Thymus (tissue), 11 donors: ENCODE results near the gene SLAIN1. TPM values are rescaled to one million over a fixed set of nuclear protein-coding genes. Genes with fewer than 3 reads are reported as not detected.
A peak's percentile ranks its signal among the peaks of the same experiment; 100 is the strongest.

Source experiments
- DNase-seq, 9 donors: peaks; one replicate each; pipeline ENCODE4 v3.0.0-alpha.2; 2013; ENCODE audit warnings: low spot score in 9 of 9, low read depth in 6 of 9, missing footprints in 1 of 9
- H3K27ac ChIP-seq, 2 donors: one replicate each; pipeline ENCODE4 v1.5.1; 2013; ENCODE audit warnings: control low read depth in 1 of 2, low read depth in 1 of 2, low read length in 1 of 2, mild to moderate bottlenecking in 1 of 2, moderate library complexity in 1 of 2
- H3K27me3 ChIP-seq, 2 donors: one replicate each; pipeline ENCODE4 v1.5.1; 2013; ENCODE audit warnings: low read length in 1 of 2; ENCODE audit not compliant: control insufficient read depth in 2 of 2, insufficient read depth in 1 of 2
- H3K36me3 ChIP-seq, 2 donors: one replicate each; pipeline ENCODE4 v1.5.1; 2013; ENCODE audit warnings: low read length in 1 of 2, mild to moderate bottlenecking in 1 of 2, moderate library complexity in 1 of 2; ENCODE audit not compliant: control insufficient read depth in 2 of 2, insufficient read depth in 2 of 2
- H3K4me1 ChIP-seq, 2 donors: one replicate each; pipeline ENCODE4 v1.5.1; 2013; ENCODE audit warnings: low read length in 2 of 2; ENCODE audit not compliant: control insufficient read depth in 2 of 2, insufficient read depth in 2 of 2
- H3K4me3 ChIP-seq, 2 donors: one replicate each; pipeline ENCODE4 v1.5.1; 2013; ENCODE audit warnings: low read length in 2 of 2, control low read depth in 1 of 2, mild to moderate bottlenecking in 1 of 2
- H3K9me3 ChIP-seq, 2 donors: one replicate each; pipeline ENCODE4 v1.5.1; 2013; ENCODE audit warnings: low read length in 1 of 2, mild to moderate bottlenecking in 1 of 2; ENCODE audit not compliant: control insufficient read depth in 2 of 2, insufficient read depth in 1 of 2
- WGBS: extraction: QIAGEN DNeasy Blood & Tissue Kit; methylation state at CpG from one replicate; pipeline ENCODE4 v1.1.7; 2013; 5-methylcytosine and 5-hydroxymethylcytosine counted together
- polyA plus RNA-seq: library from polyadenylated mRNA; stranded (reverse); fragments of 200-250 nt; gene quantifications from one replicate; pipeline ENCODE4 v1.2.3, GENCODE V29; 2013
- total RNA-seq: library from RNA; stranded (reverse); fragments of 120-200 nt; gene quantifications from one replicate; pipeline ENCODE4 v1.2.4, GENCODE V29; 2013
- donor health status: healthy.

Gene SLAIN1
- total and polyA plus RNA-seq, 2 donors: 16.3 to 49.7 TPM

DNA sequence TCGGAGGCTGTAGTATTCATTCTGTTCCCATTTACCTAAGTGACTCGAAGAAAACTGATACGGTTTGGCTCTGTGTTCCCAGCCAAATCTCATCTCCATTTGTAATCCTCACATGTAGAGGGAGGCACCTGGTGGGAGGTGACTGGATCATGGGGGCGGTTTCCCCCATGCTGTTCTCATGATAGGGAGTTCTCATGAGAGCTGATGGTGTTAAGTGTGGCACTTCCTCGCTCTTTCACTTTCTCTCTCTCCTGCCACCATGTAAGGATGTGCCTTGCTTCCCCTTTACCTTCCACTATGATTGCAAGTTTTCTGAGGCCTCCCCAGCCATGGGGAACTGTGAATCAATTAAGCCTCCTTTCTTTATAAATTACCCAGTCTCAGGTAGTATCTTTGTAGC is 23.5 kb downstream of the SLAIN1 start:
- Histone ChIP-seq H3K4me3 (no peak overlapping the region), H3K9me3 (no peaks in the 10 kb centered on the region), H3K27ac (no peak overlapping the region), H3K27me3 (no peaks in the 10 kb centered on the region), H3K4me1 (no peaks in the 10 kb centered on the region), H3K36me3 (peaks cover 5 to 34% of the 10 kb centered on the region in 2 donors)
- no peak for DNase-seq
- 97% methylated on average over 5 of the region's 5 CpGs for WGBS

- H3K27me3 ChIP-seq: no peaks in the 10 kb centered on the region
- no peak overlapping the region for H3K4me3 ChIP-seq
- H3K36me3 ChIP-seq: peaks cover 5 to 44% of the 10 kb centered on the region in 2 donors
- H3K27ac ChIP-seq: no peak overlapping the region
- DNase-seq: no peak
- WGBS: 97% methylated on average over 6 of the region's 6 CpGs
- no peaks in the 10 kb centered on the region for H3K9me3 ChIP-seq
- no peaks in the 10 kb centered on the region for H3K4me1 ChIP-seq
These were observed 26.6 kb downstream of the SLAIN1 start for GRCh38 chr13:77724092-77724491.

DNA sequence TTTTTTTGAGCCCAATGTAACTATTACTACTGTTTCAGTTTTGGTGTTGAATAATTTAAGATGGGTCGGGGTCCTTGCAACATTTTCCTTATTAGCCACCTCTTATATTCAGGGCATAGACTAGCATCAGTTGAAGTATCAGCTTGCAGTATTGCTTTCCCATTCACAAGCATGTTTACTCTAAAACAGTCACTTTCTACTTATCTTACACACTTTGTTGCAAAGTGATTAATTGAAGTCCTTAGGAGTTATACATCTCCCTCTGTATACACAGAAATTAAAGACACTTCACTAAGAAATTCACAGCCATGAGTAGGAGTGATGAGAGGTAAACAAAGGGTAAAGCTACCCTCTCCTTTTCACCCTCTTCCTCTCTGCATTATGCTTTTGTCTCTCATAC is 27.6 kb downstream of the SLAIN1 start:
- no peak for DNase-seq
- WGBS: 94% methylated on average over 1 of the region's 1 CpG
- Histone ChIP-seq H3K4me1 (peaks cover 0 to 5% of the 10 kb centered on the region in 2 donors), H3K9me3 (no peaks in the 10 kb centered on the region), H3K36me3 (peaks cover 5 to 51% of the 10 kb centered on the region in 2 donors), H3K4me3 (no peak overlapping the region), H3K27ac (no peak overlapping the region), H3K27me3 (no peaks in the 10 kb centered on the region)

DNA sequence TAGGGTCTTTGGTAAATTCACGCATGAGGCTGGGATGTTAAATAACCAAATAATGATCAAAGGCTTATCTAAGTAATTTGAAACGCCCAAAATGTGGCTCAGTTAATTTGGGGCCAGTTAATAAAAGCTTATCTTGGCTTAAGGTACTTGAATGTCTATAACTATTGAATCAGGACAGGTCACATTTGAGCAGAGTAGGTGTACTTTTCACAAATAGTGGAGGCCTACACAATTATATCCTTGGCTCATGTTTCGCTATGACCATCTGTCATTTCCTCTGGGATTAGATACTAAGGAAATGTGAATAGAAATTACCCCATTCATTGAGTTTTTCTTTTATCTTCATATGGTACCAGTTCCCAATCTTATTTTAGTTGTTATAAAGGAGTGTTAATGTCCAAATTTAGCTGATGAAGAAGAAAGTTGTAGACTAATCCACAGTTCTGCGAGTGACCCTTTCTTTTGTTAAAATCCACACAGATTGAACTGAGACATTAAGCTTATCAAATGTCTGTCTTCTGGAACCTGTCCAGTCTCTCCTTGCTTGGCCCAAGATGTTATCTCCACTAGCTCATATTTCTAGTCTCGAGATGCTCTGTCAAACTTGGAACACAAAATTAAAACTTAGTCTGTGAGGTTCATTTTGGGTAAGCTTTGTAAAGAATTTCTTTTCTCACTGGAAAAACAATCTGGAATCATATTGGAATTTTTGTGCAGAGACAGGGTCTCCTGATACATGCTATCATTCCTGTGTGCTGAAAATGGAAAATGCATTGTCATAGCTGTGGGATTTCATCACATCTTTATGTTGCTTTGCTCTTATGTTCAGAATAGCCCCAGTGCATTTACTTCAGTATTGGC is 31.0 kb downstream of the SLAIN1 start:
- no peak overlapping the region for H3K27ac ChIP-seq
- H3K27me3 ChIP-seq: no peaks in the 10 kb centered on the region
- H3K4me3 ChIP-seq: no peak overlapping the region
- H3K4me1 ChIP-seq: peaks cover 0 to 5% of the 10 kb centered on the region in 2 donors
- WGBS: 96% methylated on average over 5 of the region's 5 CpGs
- DNase-seq: no peak
- H3K9me3 ChIP-seq: no peaks in the 10 kb centered on the region
- peaks cover 5 to 37% of the 10 kb centered on the region in 2 donors for H3K36me3 ChIP-seq

- no peak overlapping the region for H3K4me3 ChIP-seq
- peak in 1 of 9 donors; percentile 10 for DNase-seq
- peaks cover 0 to 31% of the 10 kb centered on the region in 2 donors for H3K36me3 ChIP-seq
- no peaks in the 10 kb centered on the region for H3K9me3 ChIP-seq
- 92% methylated on average over 8 of the region's 8 CpGs for WGBS
- H3K27me3 ChIP-seq: no peaks in the 10 kb centered on the region
- no peak overlapping the region for H3K27ac ChIP-seq
- H3K4me1 ChIP-seq: peaks cover 0 to 5% of the 10 kb centered on the region in 2 donors
These were observed 32.2 kb downstream of the SLAIN1 start for GRCh38 chr13:77729502-77730221.

DNA sequence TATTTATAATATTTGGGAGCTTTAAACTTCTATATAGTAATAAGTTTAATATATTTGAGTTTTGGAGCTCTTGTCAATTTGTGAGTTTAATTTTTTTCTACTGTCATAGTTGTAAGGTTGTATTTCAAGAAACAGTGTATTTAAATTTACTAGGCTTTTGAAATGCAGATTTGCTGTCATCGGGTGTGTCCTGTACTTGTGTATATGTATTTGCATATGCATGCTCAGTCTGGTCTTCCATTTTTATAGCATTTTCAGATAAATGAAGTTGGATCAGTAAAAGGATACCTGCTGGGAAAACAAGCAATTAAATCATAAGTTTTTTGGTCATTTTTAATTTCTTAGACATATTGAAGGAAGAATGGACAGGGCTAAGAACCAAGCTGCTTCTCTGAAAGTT is 33.1 kb downstream of the SLAIN1 start:
- Histone ChIP-seq H3K27ac (no peak overlapping the region), H3K36me3 (peaks cover 0 to 30% of the 10 kb centered on the region in 2 donors), H3K4me1 (peaks cover 0 to 5% of the 10 kb centered on the region in 2 donors), H3K27me3 (no peaks in the 10 kb centered on the region), H3K9me3 (no peaks in the 10 kb centered on the region), H3K4me3 (no peak overlapping the region)
- DNase-seq: no peak
- 98% methylated on average over 1 of the region's 1 CpG for WGBS

- Histone ChIP-seq H3K4me3 (no peak overlapping the region), H3K4me1 (peaks cover 0 to 5% of the 10 kb centered on the region in 2 donors), H3K27ac (no peak overlapping the region), H3K27me3 (no peaks in the 10 kb centered on the region), H3K9me3 (no peaks in the 10 kb centered on the region), H3K36me3 (peaks cover 0 to 26% of the 10 kb centered on the region in 2 donors)
- 99% methylated on average over 2 of the region's 2 CpGs for WGBS
- no peak for DNase-seq
These were observed 34.8 kb downstream of the SLAIN1 start for GRCh38 chr13:77732287-77732686.

DNA sequence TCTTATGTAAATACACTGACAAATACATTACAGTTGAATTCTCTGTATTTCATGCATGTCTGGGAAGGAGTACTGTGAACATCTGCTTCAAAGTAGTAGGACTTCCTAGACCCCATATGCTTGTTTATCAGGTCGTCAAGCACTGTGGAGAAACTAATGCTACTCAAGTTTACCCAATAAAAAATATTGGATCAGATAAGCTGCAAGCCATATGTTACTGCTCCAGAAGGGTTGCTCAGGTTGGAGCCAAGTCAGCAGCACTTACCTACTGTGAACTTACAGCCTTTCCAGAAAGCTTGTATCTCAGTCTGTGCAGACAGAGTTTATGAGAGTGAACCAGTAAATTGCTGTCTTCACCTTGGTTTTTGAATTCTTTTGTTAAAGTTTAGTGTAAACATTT is 36.2 kb downstream of the SLAIN1 start:
- Histone ChIP-seq H3K27me3 (no peaks in the 10 kb centered on the region), H3K36me3 (peaks cover 0 to 21% of the 10 kb centered on the region in 2 donors), H3K27ac (no peak overlapping the region), H3K4me1 (peaks cover 0 to 5% of the 10 kb centered on the region in 2 donors), H3K9me3 (no peaks in the 10 kb centered on the region), H3K4me3 (no peak overlapping the region)
- WGBS: 99% methylated on average over 1 of the region's 1 CpG
- DNase-seq: no peak

DNA sequence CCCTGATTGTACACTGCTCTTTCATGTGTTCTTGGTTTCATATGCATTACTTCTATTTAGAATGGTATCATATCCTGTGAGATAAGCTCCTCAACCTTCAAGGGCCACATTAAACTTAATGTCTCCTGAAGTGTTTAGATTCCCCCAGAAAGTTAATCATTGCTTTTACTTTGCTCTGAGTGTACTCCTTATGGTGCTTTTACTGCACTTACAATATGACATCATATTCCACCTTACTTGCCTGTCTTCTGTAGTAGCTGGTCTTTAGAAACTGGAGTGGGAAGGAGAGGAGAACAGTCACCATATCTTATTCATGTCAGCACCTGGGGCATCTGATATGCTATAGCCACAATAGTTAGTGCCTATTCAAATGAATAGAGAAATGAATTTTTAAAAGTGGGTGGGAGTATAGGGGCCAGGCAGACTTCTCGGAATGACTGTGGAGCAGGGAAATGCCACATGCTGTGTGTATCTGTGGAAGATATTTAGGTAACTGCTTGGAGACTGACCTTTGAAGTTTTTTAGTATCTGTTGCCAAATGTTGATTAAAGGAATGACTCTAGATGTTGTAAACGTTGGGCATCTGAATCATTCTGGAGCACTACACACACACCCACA is 40.2 kb downstream of the SLAIN1 start:
- Histone ChIP-seq H3K36me3 (peaks cover 0 to 5% of the 10 kb centered on the region in 2 donors), H3K4me1 (no peaks in the 10 kb centered on the region), H3K4me3 (no peak overlapping the region), H3K27me3 (no peaks in the 10 kb centered on the region), H3K9me3 (no peaks in the 10 kb centered on the region), H3K27ac (no peak overlapping the region)
- WGBS: 92% methylated on average over 2 of the region's 2 CpGs
- DNase-seq: no peak
